ENCODE results near the gene NARS2. TPM values are rescaled to one million over a fixed set of nuclear protein-coding genes. Genes with fewer than 3 reads are reported as not detected.
"Not testable (repeated sequence)": the region's sequence is repeated elsewhere in the genome, so short reads cannot be mapped to it uniquely, and the experiment has no call there.

The NARS2 gene
- total and polyA plus RNA-seq, 5 experiments from 2014 or later, result 9.8 to 17.9 (median 16.1) TPM

DNA sequence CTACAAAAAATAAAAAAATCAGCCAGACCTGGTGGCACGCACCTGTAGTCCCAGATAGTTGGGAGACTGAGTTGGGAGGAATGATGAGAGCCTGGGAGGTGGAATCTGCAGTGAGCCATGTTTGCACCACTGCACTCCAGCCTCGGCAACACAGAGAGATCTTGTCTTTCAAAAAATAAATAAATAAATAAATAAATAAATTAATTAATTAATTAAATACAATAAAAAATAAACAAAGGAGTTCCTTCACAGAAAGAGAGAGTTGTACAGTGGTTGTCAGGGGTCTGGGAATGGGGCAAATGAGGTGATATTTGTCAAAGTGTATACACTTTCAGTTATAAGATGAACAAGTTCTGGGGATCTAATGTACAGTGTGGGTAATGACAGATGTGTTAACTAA, 107.3 kb downstream of the NARS2 start:
- Mint-ChIP-seq H3K36me3 (peaks cover 6 to 40% (median 19%) of the 10 kb centered on the region in 3 donors), H3K9me3 (peaks cover 0 to 8% (median 0%) of the 10 kb centered on the region in 9 donors), H3K4me1 (peaks cover 9 to 29% (median 27%) of the 10 kb centered on the region in 4 donors), H3K27me3 (no peaks in the 10 kb centered on the region), H3K27ac (peak overlapping the region in 2 of 10 donors; percentile 14), H3K4me3 (no peak overlapping the region)
- POLR2A ChIA-PET, result interaction anchor here (0.5 kb wide), 1 partner anchor 17 kb away, joined by 7 read pairs; no protein-coding TSS in a partner anchor
- ATAC-seq (no peak), DNase-seq (no peak)

DNA sequence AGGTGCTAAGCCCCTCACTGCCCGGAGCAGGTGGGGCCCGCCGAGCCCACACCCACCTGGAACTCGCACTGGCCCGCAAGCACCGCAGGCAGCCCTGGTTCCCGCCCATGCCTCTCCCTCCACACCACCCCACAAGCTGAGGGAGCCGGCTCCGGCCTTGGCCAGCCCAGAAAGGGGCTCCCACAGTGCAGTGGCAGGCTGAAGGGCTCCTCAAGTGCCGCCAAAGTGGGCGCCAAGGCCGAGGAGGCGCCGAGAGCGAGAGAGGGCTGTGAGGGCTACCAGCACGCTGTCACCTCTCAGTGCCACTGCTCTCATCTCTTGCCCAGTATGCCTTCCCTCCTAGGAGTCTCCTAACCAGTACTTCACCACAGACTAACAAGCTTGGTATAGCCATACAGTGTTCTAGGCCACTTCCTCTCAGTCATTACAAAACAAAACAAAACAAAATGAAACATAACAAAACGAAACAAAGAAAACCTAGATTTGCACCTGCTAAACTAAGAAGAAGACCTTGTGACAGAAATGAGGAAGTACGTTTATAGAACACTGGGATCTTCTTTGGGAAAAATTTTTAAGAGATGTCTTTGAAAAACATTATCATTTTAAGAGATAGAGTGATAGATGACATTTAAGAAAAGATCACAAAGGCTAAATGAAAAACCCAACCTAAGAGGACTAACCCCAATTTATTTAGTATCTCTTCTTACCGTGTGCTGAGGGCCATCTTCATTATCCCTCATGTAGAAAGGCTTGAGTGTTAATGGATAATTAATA, 109.3 kb downstream of the NARS2 start:
- Mint-ChIP-seq H3K36me3 (peaks cover 7 to 49% (median 26%) of the 10 kb centered on the region in 3 donors), H3K4me1 (peaks cover 9 to 29% (median 27%) of the 10 kb centered on the region in 4 donors), H3K9me3 (no peaks in the 10 kb centered on the region), H3K4me3 (peak overlapping the region; percentile 6 to 79 (median 68)), H3K27me3 (no peaks in the 10 kb centered on the region), H3K27ac (peak overlapping the region; percentile 65 to 94 (median 89))
- POLR2A ChIA-PET, result interaction anchor here (1.0 kb wide), 1 partner anchor 109 kb away, joined by 3 read pairs; the partner anchor contains the start of gene NARS2
- peak in 6 of 10 donors; percentile 3 to 58 (median 47) for DNase-seq
- ATAC-seq, result peak; percentile 78 to 95

DNA sequence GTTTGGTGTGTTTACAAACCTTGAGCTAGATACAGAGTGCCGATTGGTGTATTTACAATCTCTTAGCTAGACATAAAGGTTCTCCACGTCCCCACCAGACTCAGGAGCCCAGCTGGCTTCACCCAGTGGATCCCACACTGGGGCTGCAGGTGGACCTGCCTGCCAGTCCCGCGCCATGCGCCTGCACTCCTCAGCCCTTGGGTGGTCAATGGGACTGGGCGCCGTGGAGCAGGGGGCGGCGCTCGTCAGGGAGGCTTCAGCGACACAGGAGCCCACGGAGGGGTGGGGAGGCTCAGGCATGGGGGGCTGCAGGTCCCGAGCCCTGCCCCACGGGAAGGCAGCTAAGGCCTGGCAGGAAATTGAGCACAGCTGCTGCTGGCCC, 109.9 kb downstream of the NARS2 start:
- POLR2A ChIA-PET, result interaction anchor here (1.0 kb wide), 1 partner anchor 110 kb away, joined by 3 read pairs; the partner anchor contains the start of gene NARS2
- Mint-ChIP-seq H3K4me1 (peaks cover 9 to 29% (median 27%) of the 10 kb centered on the region in 4 donors), H3K27ac (peak overlapping the region in 5 of 10 donors; percentile 23 to 82 (median 68)), H3K4me3 (peak overlapping the region in 2 of 10 donors; percentile 53 to 83), H3K36me3 (peaks cover 13 to 54% (median 31%) of the 10 kb centered on the region in 3 donors)
- DNase-seq, result peak in 1 of 10 donors; percentile 1
- not testable (repeated sequence) for H3K27me3 Mint-ChIP-seq, ATAC-seq, H3K9me3 Mint-ChIP-seq

DNA sequence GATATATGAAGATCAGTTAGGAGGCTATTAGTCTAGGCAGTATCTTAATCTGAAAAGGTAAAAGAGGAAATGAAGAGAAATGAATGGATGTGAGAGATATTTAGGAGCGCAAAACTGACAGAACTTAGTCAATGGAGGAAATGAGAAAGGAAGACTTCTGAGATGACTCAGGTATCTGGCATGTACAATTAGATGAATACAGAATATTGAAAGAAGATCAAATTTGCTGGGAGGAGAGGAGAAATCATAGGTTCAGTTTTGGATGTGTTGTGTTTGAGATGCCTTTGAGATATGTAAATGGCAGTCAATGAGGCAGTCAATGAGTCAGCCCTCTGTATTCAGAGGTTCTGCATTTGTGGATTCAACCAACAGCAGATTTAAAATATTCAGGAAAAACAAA, 114.2 kb downstream of the NARS2 start:
- POLR2A ChIA-PET, result no interaction called here
- H3K27ac Mint-ChIP-seq, result peak overlapping the region in 1 of 10 donors; percentile 22
- ATAC-seq (no peak), DNase-seq (no peak)
- H3K9me3 Mint-ChIP-seq, result no peaks in the 10 kb centered on the region
- peaks cover 4 to 17% (median 14%) of the 10 kb centered on the region in 4 donors for H3K4me1 Mint-ChIP-seq
- H3K36me3 Mint-ChIP-seq, result peaks cover 23 to 70% (median 54%) of the 10 kb centered on the region in 3 donors
- no peak overlapping the region for H3K4me3 Mint-ChIP-seq
- H3K27me3 Mint-ChIP-seq, result no peaks in the 10 kb centered on the region

DNA sequence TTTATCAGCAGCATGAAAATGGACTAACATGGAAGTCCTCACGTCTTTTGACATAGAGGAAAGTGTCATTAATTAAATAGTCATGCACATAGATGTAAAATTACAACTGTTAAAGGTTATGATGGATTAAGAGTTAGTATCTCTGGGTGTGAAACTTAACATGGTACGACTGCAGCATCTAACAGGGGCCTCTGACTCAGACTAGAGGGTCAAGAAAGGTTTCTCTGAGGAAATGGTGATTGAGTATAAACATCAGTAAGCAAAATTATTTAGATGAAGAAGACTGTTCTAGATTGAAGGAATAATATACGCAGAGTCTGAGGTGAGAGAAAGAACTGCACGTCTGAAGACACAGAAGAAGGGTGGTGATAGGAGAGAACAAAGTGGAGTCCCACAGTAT, 114.9 kb downstream of the NARS2 start:
- POLR2A ChIA-PET, result no interaction called here
- peaks cover 27 to 71% (median 55%) of the 10 kb centered on the region in 3 donors for H3K36me3 Mint-ChIP-seq
- DNase-seq, result no peak

DNA sequence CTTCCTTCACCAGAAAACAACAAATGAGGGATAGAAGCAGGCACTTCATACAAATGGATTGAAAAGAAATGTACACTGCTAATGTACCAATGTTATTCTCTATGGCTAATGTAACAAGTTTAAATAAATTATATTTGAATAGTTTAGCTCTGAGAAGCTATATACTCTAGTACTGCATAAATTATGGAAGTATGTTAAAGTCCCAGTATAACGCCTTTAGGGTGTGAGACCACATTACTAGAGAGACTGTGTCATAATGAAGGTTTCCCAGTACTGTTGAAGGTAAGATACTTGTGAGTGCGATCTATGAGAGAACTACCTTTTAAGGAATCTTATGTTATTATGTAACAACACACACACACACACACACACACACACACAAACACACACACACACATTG, 117.2 kb downstream of the NARS2 start:
- no peaks in the 10 kb centered on the region for H3K27me3 Mint-ChIP-seq
- no peak for DNase-seq
- no peaks in the 10 kb centered on the region for H3K9me3 Mint-ChIP-seq
- H3K4me1 Mint-ChIP-seq, result peaks cover 0 to 17% (median under 1%) of the 10 kb centered on the region in 4 donors
- H3K36me3 Mint-ChIP-seq, result peaks cover 27 to 75% (median 47%) of the 10 kb centered on the region in 3 donors
- no peak overlapping the region for H3K4me3 Mint-ChIP-seq
- POLR2A ChIA-PET, result no interaction called here
- ATAC-seq, result no peak
- H3K27ac Mint-ChIP-seq, result no peak overlapping the region

More for the DNA sequence above, 114.9 kb downstream of the NARS2 start:
- Mint-ChIP-seq H3K4me3 (no peak overlapping the region), H3K27me3 (no peaks in the 10 kb centered on the region), H3K4me1 (peaks cover 2 to 14% (median 10%) of the 10 kb centered on the region in 4 donors), H3K9me3 (no peaks in the 10 kb centered on the region), H3K27ac (no peak overlapping the region)
- no peak for ATAC-seq

DNA sequence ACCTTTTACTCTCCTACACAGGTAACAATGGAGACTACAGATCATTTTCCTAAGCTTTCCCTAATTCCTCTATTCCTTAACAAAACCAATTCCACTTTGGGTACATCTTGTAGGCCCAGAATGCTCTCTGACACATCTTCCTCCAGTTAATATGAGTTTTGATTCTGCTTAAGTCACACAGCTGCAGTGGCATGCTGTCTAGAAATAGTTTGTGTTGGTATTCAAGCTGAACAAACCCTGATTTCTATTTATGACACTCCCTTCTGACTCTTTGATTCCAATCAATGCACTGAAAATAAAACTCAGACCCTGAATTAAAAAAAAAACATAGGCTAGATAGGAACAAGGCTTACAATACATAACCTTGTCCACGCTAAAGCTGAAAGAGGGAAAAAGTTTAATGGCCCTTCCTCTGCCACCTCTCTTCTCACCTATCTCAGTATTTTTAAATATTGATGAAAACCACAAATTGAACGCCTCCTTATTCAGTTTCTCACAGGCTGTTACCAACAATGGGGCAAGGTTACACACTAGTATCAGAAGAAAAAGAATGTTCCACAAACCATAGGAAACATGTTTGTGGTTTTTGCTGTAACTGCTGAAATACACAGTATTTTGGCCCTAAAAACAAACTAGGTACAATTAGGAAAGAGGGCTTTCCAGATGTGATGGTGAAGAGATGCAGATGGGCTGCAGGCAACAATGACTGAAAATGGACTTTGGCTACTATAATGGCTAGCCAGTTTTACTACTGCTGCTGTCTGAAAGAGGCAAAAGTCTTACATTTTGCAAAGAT, 121.3 kb downstream of the NARS2 start:
- Mint-ChIP-seq H3K9me3 (no peaks in the 10 kb centered on the region), H3K4me3 (no peak overlapping the region), H3K27ac (peak overlapping the region in 1 of 10 donors; percentile 69), H3K4me1 (peaks cover 0 to 29% (median 2%) of the 10 kb centered on the region in 4 donors), H3K36me3 (peaks cover 10 to 61% (median 26%) of the 10 kb centered on the region in 3 donors), H3K27me3 (no peaks in the 10 kb centered on the region)
- DNase-seq (no peak), ATAC-seq (no peak)
- POLR2A ChIA-PET, result no interaction called here

DNA sequence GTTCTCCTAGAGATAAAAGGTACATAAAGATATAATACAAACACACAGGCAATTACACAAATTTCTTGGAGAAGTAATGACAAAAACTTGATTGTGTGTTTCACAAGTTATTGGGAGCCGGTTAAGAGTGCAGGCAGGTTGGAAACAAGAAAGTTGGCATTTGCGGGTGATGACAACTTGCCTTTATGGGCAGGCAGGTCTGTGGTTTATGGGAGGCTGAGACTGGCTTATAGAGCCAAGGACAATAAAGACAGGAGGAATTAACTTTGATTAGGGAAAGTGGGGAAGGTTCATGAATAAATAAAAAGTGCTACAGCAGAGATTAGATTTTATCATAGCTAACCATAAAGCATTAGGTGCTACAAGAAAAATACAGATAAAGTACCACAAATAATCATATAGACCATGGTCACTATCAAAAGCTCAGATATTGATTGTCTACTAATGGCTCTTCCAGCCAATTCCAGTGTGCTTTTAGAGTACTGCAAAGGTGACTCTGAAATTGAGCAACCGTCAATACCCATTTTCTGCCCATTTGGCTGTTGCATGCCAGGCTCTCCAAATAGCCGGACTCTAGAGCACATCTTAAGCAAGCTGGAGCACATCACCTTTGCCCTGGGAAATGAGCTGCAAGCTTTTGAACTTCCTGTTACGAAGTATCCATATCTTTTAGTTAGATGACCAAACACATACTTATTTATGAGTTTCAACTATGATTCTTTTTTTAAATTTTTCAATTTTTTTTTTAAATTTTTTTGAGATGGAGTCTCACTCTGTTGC, 123.1 kb downstream of the NARS2 start:
- peak overlapping the region in 2 of 10 donors; percentile 7 to 38 for H3K27ac Mint-ChIP-seq
- peaks cover 5 to 51% (median 20%) of the 10 kb centered on the region in 3 donors for H3K36me3 Mint-ChIP-seq
- H3K27me3 Mint-ChIP-seq, result no peaks in the 10 kb centered on the region
- ATAC-seq (no peak), DNase-seq (no peak)
- no peaks in the 10 kb centered on the region for H3K9me3 Mint-ChIP-seq
- POLR2A ChIA-PET, result no interaction called here
- H3K4me3 Mint-ChIP-seq, result no peak overlapping the region
- peaks cover 0 to 29% (median 2%) of the 10 kb centered on the region in 4 donors for H3K4me1 Mint-ChIP-seq

DNA sequence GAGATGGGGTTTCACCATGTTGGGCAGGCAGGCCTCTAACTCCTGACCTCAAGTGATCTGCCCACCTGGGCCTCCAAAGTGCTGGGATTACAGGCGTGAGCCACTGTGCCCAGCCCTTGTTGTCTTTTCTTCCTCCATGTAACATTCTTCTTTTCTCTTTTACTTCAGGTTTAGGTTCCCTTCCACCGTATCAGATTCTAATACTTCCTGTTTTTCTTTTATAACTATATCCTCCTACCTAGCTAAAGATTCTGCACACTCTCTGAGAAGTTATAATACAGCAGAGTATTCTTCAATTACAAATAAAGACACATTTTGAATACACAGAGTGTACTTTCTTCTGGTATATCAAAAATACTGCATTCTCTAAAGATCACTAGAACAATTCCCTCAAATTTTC, 123.8 kb downstream of the NARS2 start:
- Mint-ChIP-seq H3K27me3 (no peaks in the 10 kb centered on the region), H3K36me3 (peaks cover 4 to 51% (median 17%) of the 10 kb centered on the region in 3 donors), H3K4me1 (peaks cover 0 to 29% (median 2%) of the 10 kb centered on the region in 4 donors), H3K9me3 (no peaks in the 10 kb centered on the region), H3K4me3 (no peak overlapping the region), H3K27ac (peak overlapping the region in 1 of 10 donors; percentile 38)
- DNase-seq (no peak), ATAC-seq (no peak)
- POLR2A ChIA-PET, result interaction anchor here (0.7 kb wide), 1 partner anchor 16 kb away, joined by 7 read pairs; no protein-coding TSS in a partner anchor

DNA sequence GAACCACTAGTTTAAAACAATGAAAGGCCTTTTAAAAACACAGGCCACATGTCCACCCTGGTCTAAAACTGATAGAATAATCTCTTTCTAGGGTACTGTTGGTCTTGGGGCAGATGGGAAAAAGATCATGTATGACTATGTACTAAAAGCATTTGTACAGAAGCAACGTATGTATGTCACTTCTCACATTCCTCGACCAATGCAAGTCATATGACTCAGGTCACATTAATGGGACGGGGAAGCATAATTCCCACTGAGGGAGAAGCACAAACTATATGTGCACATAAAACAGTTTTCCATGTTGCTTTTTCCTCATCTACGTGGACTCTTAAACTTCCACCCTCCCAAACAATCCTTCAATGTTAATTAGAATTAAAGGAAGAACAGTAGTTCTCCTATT, 124.8 kb downstream of the NARS2 start:
- Mint-ChIP-seq H3K4me3 (no peak overlapping the region), H3K36me3 (peaks cover 1 to 46% (median 13%) of the 10 kb centered on the region in 3 donors), H3K27me3 (no peaks in the 10 kb centered on the region), H3K4me1 (peaks cover 0 to 29% (median 2%) of the 10 kb centered on the region in 4 donors), H3K27ac (no peak overlapping the region), H3K9me3 (no peaks in the 10 kb centered on the region)
- POLR2A ChIA-PET, result no interaction called here
- ATAC-seq (no peak), DNase-seq (no peak)

DNA sequence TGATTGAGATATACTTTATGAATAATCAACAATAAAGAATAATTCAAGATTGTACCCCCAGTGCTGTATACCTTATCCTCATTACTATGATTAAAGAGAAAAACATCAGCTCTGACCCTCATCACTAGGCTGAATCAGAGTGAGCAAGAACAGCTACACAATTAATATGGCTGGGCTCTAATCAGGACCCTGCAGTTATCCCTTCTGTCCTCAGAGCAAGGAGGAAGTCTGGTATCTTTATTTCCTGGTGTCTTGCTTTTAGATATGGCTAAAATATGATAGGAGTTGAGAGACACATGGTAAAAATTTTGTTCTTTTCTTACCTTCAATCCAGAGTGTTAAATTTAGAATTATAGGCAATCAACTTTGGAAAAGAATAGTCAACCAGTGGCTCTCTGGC, 128.5 kb downstream of the NARS2 start:
- POLR2A ChIA-PET, result no interaction called here
- no peak overlapping the region for H3K27ac Mint-ChIP-seq
- DNase-seq (no peak), ATAC-seq (no peak)
- H3K4me1 Mint-ChIP-seq, result peaks cover 0 to 9% (median under 1%) of the 10 kb centered on the region in 4 donors
- no peaks in the 10 kb centered on the region for H3K9me3 Mint-ChIP-seq
- H3K4me3 Mint-ChIP-seq, result no peak overlapping the region
- H3K27me3 Mint-ChIP-seq, result no peaks in the 10 kb centered on the region
- peaks cover 0 to 50% (median 23%) of the 10 kb centered on the region in 3 donors for H3K36me3 Mint-ChIP-seq

DNA sequence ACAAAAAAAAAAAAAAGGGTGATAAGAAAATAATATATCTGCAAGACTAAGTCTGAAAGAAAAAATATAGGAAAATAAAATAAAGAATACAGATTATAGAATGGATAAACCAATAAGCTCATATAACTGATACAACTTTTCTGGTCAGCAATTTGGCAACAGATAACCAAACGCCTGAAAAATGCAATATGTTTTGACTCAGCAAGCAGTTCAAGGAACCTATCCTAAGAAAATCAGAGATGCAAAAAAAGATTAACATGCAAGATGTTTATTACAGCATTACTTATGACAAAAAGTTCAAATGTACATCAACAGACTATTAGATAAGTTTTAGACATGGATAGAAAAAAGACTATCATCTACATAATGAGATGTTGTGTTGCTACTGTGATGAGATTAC, 129.9 kb downstream of the NARS2 start:
- POLR2A ChIA-PET, result no interaction called here

More for the DNA sequence above, 129.9 kb downstream of the NARS2 start:
- Mint-ChIP-seq H3K9me3 (no peaks in the 10 kb centered on the region), H3K4me1 (no peaks in the 10 kb centered on the region), H3K27me3 (no peaks in the 10 kb centered on the region), H3K4me3 (no peak overlapping the region), H3K27ac (no peak overlapping the region), H3K36me3 (peaks cover 0 to 47% (median 21%) of the 10 kb centered on the region in 3 donors)
- DNase-seq (no peak), ATAC-seq (no peak)

Measured in naive thymus-derived CD8-positive, alpha-beta T cell (primary cell).